ENCODE data around the gene UBL5.

UBL5 gene

DNA sequence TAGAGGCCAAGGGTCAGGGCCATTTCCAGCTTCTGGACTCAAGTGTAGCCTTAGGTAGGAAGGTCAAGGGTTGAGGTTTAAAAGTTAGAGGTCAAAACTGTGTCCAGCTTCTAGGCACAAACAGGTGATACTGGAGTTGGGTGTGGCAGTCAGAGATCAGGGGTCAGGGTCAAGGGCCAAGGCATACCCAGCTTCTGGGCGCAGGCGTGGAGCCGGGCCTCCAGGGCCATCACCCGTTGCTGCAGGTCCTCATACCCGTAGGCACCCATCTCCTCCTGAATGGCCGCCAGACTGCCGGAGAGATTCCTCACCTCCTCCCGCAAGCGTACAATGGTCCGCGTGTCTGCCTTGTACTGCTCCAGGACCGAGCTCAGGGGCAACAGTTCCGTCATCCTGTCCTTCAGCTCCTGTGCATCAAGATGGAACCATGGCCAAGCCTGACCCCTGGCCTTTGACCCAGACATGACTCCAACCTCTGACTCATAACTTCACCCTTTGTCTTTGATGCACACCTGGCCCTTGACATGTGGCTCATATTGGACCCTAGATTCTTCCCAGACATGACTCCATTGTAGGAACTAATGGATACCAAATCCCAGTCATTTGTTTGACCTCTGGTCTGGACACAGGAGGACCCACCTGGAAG lies 29.5 kb downstream of the UBL5 start:
- DNase-seq: no peak

- no peak for DNase-seq
Measured at GRCh38 chr19:9857920-9858746, 30.4 kb downstream of the UBL5 start.

- no peak for DNase-seq
Measured at GRCh38 chr19:9858766-9859165, 31.0 kb downstream of the UBL5 start.

DNA sequence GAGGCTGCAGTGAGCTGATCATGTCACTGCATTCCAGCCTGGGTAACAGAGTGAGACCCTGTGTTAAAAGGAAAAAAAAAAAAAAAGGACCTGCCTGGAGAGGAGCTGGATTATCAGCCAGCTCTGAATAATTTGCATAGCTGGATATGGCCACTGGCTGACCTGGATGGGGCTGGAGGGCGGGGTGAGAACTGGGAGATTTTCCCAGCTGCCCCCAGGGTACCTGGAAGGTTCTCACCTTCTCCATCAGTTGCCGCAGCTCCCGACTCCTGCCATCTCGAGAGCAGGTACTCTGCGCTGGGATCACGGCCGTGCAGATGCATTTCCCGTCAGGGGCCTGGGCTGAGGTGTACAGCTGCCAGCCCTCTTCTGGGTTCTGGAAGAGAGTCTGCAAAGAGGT lies 32.7 kb downstream of the UBL5 start:
- DNase-seq: no peak

DNA sequence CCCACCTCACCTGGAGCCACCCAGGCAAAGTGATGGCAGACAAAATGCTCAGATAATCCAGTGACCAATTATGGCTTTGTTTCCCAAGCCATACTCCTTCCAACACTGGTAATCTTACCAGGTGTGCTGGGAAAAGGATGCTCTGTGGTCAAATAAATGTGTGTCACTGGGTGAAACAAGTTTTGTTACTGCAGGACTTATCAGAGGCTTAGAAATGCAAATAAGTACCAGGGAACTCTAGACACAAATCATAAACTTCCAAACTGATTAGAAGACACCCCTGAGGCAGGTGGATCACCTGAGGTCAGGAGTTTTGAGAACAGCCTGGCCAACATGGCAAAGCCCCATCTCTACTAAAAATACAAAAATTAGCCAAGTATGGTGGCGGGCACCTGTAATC lies 33.8 kb downstream of the UBL5 start:
- no peak for DNase-seq

DNA sequence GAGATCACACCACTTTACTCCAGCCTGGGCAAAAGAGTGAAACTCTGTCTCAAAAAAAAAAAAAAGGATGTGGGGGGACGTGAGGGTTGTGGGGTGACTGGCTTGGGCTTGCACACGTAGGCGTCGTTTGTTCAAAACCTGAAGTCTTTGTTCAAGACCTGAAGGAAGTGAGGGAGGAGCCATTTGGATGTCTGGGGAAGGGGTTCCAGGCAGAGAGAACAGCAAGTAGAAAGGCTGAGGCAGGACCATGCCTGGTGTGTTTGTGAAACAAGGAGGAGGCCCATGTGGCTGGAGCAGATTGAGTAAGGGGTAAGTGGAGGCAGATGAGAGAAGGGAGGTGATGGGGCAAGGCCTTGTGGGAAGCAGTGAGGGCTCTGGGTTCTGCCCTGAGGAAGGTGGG lies 35.2 kb downstream of the UBL5 start:
- no peak for DNase-seq

GRCh38 chr19:9863759-9864158 lies 36.0 kb downstream of the UBL5 start:
- no peak for DNase-seq

- peak; percentile 89 for DNase-seq
Measured at GRCh38 chr19:9865732-9866501, 38.2 kb downstream of the UBL5 start.

DNA sequence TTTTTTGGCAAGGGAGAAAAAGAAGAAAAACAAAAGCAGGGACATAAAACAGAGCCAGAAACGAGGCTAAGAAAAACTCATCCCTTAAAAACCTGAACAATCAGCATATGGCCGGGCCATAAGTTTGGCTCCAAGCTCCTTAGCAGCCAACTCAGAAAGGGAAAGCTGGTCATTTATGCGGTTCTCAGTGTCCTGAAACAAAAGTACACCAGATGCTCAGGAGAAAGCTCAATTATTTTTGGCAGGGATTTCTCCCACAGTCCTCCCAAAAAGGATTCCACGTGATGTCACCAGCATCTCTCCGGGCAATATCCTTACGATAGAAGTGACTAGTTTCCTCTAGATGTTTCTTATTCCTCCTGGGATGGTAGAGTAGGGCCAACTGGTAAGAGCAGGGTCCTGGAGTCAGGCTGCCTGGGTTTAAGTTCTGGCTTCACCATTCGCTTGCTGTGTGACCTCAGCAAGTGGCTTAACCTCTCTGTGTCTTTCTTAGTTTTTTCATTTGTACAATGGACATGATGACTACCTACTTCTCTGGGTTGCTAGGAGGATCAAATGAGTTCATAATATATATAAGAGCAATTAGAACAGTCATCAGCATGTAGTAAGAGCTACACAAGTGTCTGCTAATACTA lies 41.4 kb downstream of the UBL5 start:
- no peak for DNase-seq

DNA sequence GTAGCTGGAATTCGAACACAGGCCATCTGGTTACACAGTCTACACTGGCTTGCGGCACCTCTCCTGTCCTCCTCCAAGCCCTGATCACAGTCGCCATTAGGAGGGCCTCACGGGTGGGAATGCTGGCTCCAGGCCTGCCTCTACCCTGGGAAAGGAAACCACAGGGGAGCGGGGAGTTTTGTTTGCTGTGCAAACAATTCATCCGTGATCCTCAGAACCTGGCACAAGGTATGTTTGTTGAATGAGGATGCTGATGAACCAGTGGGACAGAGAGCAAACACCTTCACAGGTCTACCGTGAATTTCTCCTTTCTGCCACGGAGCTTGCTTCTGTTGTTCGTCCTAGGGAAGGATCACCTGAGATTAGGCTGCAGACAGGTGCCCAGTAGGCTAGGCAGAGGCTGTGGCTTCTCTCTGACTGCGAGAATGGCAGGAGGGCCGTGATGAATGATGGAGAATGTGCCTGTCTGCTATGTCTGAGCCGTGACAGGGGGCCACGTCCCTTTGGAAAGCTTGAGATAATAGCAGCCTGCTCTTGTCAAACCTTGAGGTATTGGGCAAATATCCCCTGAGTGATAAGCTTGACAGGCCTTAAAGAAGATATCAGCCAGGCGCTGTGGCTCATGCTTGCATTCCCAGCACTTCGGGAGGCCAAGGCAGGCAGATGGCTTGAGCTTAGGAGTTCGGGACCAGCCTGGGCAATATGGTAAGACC lies 44.1 kb downstream of the UBL5 start:
- DNase-seq: peak; percentile 95

DNA sequence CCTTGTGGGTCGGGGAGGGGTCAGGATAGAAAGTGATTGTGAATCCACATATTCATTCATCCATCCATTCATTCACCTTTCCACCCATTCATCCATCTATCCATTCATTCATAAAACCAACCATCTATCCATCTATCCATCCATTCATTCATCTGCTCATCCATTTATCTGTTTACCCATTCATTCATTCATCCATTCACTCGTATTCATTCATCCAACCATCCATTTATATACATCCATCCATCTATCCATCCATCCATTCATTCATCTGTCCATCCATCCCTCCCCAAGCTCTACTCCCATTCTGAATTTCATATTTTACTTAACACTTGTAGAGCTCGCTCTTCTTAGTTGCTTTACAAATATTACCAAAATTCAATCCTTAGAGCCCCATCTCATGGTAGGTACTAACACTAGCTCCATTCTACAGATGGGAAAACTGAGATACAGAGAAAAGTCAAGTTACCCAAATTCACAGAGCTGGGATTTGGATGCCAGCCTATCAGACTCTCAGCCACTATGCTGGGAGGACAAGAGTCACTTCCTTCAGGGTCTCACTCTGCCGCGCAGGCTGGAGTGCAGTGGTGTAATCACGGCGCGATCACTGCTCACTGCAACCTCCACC lies 45.0 kb downstream of the UBL5 start:
- DNase-seq: no peak

GRCh38 chr19:9875031-9875627 lies 47.4 kb downstream of the UBL5 start:
- no peak for DNase-seq

DNA sequence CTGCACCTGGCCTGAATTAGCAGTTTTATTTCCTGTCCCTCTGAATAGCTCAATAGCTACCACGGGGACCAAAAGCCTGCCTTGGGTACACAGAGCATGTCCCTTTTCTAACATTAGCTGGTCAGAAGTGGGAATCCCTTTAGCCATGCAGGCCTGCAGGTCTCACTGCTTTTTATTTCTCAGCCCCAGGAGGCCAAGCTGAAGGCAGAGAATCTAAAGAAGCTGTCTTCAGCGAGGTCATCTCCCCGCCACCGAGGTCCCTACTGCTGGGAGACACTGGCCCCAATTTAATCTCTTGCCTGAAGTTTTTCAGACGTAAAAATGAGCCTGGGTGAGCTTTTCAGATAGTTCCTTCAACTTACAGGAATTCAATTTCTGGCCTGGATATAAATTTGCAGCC lies 48.1 kb downstream of the UBL5 start:
- DNase-seq: no peak

GRCh38 chr19:9877780-9878510 lies 50.2 kb downstream of the UBL5 start:
- no peak for DNase-seq

DNA sequence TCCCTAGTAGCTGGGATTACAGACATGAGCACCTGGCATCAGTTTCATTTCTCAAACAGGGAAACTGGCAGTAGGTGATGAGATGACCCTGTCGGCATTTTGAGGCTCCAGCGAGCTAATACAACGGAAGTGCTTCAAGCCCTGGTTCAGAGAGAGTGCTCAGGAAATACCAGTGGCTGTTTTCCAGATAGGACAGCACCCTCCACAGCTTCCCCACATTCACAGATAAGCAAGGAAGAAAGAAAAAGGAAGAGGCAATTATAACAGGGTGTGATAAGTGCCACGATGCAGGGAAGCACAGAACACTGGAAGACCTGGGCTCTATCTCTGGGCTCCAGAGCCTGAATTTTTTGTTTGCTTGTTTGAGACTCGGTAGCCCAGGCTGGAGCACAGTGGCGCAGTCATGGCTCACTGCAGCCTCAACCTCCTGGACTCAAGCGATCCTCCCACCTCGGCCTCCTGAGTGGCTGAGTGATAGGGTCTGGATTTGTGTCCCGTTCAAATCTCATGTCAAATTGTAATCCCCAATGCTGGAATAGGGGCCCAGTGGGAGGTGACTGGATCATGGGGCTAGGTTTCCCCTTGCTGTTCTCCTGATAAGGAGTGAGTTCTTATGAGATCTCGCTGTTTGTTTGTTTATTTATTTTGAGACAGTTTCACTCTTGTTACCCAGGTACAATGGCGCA lies 50.9 kb downstream of the UBL5 start:
- DNase-seq: no peak
